ENCODE data around the gene STYX. TPM values are rescaled to one million over a fixed set of nuclear protein-coding genes. Genes with fewer than 3 reads are reported as not detected.

Gene STYX
- total RNA-seq, 3 donors from 2014 or later, result 15.1 to 17.7 (median 16.0) TPM

DNA sequence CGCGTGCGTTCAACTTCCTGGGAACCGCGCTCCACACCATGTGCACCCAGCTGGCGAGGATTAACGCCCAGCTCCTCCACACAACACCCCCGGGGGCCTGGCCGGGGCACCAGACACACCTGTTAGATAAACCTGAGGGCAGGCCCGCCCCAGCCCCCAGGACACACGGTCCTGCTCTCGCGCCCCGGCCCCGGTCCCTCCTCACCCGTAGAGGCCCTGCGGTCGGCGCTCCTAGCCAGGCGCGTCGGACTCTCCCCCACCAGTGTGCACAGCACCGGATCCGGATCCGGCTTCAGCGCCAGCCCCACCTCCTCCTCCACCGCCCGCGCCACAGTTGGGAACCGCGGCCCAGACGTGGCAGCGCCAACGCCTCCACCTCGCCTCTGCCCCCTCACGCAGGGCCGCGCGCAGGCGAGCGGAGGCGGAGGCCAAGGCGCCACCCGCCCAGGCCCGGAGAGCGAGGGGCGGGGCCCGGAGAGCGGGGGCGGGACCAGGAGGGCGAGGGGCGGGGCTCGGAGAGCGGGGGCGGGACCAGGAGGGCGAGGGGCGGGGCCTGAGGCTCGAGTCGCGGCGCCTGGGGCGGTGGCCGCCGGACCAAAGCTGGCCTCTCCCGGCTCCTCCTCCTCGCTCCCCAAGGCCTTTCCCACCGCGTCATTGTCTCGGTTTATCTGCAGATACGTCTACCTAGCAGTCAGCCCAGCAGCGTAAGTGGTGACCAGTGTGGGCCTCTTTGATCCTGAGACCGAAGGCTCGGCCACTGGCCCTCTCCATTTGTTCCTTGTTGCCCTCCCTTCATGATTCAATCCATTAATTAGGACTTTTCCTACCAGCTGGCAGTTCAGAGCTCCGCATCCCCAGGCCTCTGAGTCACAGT is 61.5 kb downstream of the STYX start, which contains the start of gene GNPNAT1:
TSS of gene GNPNAT1 (minus strand) at position 385 of the 874 bp plus-strand sequence. CDS start 6,957 bp downstream, outside the sequence.
- Histone ChIP-seq H3K9me3 (no peaks in the 10 kb centered on the region), H3K27me3 (no peaks in the 10 kb centered on the region), H3K4me3 (peak within 1 kb of the TSS; percentile 73 to 87 (median 78)), H3K36me3 (no peaks in the 10 kb centered on the region), H3K27ac (peak within 1 kb of the TSS; percentile 91 to 96), H3K4me1 (no peaks in the 10 kb centered on the region)
- TF ChIP-seq POLR2AphosphoS5 (IDR thresholded peaks at IDR 0.05), result peak; percentile 3 to 59 (median 27)
- TF ChIP-seq POLR2A (IDR thresholded peaks at IDR 0.05), result no peak
- TF ChIP-seq, protein P1, sequence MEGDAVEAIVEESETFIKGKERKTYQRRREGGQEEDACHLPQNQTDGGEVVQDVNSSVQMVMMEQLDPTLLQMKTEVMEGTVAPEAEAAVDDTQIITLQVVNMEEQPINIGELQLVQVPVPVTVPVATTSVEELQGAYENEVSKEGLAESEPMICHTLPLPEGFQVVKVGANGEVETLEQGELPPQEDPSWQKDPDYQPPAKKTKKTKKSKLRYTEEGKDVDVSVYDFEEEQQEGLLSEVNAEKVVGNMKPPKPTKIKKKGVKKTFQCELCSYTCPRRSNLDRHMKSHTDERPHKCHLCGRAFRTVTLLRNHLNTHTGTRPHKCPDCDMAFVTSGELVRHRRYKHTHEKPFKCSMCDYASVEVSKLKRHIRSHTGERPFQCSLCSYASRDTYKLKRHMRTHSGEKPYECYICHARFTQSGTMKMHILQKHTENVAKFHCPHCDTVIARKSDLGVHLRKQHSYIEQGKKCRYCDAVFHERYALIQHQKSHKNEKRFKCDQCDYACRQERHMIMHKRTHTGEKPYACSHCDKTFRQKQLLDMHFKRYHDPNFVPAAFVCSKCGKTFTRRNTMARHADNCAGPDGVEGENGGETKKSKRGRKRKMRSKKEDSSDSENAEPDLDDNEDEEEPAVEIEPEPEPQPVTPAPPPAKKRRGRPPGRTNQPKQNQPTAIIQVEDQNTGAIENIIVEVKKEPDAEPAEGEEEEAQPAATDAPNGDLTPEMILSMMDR (IDR thresholded peaks at IDR 0.05), result no peak
- peak; percentile 70 to 79 for DNase-seq (ENCODE audit: low spot score in 2 of 2)
- intact Hi-C loops (cut with DNase I; ENCODE audit: low total_unique reads), result no loop called here

DNA sequence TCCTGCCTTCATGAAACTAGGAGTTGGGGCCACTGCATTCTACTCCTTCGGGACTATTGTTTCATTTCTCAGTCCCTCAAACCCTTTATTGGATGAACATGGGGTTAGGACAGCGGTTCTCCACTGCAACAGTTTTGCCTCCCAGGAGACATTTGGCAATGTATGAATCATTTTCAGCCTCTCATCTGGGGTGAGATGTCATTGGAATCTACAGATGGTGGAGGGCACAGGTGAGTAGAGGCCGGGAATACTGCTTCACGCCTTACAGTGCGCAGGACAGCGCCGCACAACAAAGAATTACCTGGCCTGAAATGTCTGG is 62.1 kb downstream of the STYX start:
- no peak for DNase-seq (ENCODE audit: low spot score in 2 of 2)
- Histone ChIP-seq H3K27ac (peak overlapping the region; percentile 91 to 96), H3K27me3 (no peaks in the 10 kb centered on the region), H3K9me3 (no peaks in the 10 kb centered on the region), H3K4me3 (peak overlapping the region; percentile 73 to 87 (median 78)), H3K36me3 (no peaks in the 10 kb centered on the region), H3K4me1 (no peaks in the 10 kb centered on the region)
- intact Hi-C loops (cut with DNase I; ENCODE audit: low total_unique reads), result no loop called here
- TF ChIP-seq, protein P1 (IDR thresholded peaks at IDR 0.05), result no peak
- TF ChIP-seq POLR2AphosphoS5 (IDR thresholded peaks at IDR 0.05), result peak; percentile 2 to 18 (median 3)

DNA sequence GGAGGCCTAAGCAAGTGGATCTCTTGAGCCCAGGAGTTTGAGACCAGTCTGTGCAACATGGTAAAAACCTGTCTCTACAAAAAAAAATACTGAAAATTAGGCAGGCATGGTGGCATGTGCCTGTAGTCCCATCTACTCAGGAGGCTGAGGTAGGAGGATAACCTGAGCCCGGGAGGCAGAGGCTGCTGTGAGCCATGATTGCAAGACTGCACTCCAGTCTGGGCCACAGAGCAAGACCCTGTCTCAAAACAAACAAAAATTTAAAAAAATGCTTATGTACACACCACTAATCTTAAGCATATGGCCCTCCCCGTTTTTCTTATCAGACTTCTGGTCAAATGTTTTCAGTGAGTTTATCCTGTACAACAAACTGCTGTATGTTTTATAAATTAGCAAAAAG is 63.1 kb downstream of the STYX start:
- Histone ChIP-seq H3K27ac (no peak overlapping the region), H3K4me1 (no peaks in the 10 kb centered on the region), H3K36me3 (no peaks in the 10 kb centered on the region), H3K27me3 (no peaks in the 10 kb centered on the region), H3K4me3 (no peak overlapping the region), H3K9me3 (no peaks in the 10 kb centered on the region)
- no peak for DNase-seq (ENCODE audit: low spot score in 2 of 2)
- intact Hi-C loops (cut with DNase I; ENCODE audit: low total_unique reads), result no loop called here
- TF ChIP-seq POLR2A (IDR thresholded peaks at IDR 0.05) (no peak), POLR2AphosphoS5 (IDR thresholded peaks at IDR 0.05) (no peak)
- TF ChIP-seq, protein P1 (IDR thresholded peaks at IDR 0.05), result no peak

DNA sequence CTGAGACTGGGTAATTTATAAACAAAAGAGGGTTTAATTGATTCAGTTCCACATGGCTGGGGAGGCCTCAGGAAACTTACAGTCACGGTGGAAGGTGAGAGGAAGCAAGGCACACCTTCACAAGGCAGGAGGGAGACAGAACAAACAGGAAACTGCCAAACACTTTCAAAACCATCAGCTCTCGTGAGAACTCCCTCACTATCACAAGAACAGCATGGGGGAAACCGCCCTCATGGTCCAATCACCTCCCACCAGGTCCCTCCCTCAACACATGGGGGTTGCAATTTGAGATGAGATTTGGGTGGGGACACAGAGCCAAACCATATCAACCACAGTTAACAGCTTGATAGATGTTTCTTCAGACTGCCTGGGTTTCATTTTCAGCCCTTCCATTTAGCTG is 67.7 kb downstream of the STYX start:
- intact Hi-C loops (cut with DNase I; ENCODE audit: low total_unique reads), result no loop called here
- TF ChIP-seq POLR2AphosphoS5 (IDR thresholded peaks at IDR 0.05) (no peak), POLR2A (IDR thresholded peaks at IDR 0.05) (no peak)
- TF ChIP-seq, protein P1 (IDR thresholded peaks at IDR 0.05), result no peak
- Histone ChIP-seq H3K27ac (no peak overlapping the region), H3K27me3 (no peaks in the 10 kb centered on the region), H3K9me3 (no peaks in the 10 kb centered on the region), H3K36me3 (no peaks in the 10 kb centered on the region), H3K4me1 (no peaks in the 10 kb centered on the region), H3K4me3 (no peak overlapping the region)
- no peak for DNase-seq (ENCODE audit: low spot score in 2 of 2)

DNA sequence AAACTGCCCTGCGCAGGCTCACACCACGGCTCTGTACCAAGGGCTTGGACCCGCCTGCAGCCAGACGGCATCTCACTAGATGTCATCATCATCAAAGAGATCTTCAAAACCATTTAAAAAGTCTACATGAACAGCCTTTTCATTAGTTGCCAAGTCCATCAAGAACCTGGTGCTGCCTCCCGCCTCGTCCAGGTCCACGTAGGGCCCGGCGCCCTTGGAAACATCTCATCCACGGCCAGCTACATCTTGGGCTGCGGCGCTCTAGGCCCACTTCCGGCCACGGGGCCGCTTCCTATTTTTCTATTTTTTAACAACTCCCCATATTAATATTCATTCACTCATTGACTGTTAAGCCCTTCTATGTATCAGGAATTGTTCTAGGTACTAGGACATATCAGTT is 68.9 kb downstream of the STYX start:
- no peak overlapping the region for H3K27ac ChIP-seq

More for the DNA sequence above, 68.9 kb downstream of the STYX start:
- Histone ChIP-seq H3K9me3 (no peaks in the 10 kb centered on the region), H3K27me3 (no peaks in the 10 kb centered on the region), H3K4me1 (no peaks in the 10 kb centered on the region), H3K4me3 (no peak overlapping the region), H3K36me3 (no peaks in the 10 kb centered on the region)
- intact Hi-C loops (cut with DNase I; ENCODE audit: low total_unique reads), result no loop called here
- no peak for TF ChIP-seq POLR2A (IDR thresholded peaks at IDR 0.05)
- TF ChIP-seq, protein P1 (IDR thresholded peaks at IDR 0.05), result no peak
- TF ChIP-seq POLR2AphosphoS5 (IDR thresholded peaks at IDR 0.05), result no peak
- DNase-seq (ENCODE audit: low spot score in 2 of 2), result no peak
